ENCODE data around the gene CARD8.

Gene CARD8

DNA sequence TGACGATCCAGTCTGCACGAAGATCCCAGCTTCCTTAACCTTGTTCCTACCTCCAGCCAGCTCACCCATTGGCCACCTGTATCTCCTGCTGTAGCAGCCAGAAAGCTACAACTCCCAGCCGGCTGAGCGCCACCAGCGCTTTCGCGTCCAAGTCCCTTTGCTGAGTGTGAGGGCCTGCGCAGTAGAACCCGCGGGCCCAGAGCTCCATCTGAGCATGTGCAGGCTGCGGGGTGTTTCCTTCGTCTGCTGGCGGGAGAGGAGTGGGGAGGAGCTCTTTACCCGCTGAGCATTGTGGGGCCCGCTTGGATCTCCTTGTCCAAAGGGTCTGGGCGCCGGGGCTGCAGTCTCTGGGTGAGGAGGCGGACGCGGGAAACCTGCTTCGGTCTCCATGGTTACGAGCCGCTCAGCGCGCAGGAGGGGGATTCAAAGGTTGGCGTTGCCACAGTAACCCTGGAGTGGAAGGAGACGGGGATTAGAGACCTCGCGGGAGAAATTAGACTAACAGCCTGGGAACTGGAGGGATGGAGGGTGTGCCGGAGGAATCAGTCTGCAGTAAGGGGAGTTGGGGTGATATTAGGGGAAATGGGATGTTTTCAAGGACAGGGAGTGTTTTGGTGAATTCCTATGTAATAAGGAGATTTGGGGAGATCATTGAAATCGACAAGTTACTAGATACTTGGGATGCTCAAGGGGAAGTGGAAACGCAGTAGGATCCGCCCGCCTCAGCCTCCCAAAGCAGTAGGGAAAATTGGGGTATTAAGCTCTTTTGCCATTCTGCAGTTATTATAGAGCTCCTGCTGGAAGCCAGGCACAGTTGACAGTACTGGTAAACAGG, 51.7 kb downstream of the CARD8 start:
- DNase-seq: peak; percentile 97

DNA sequence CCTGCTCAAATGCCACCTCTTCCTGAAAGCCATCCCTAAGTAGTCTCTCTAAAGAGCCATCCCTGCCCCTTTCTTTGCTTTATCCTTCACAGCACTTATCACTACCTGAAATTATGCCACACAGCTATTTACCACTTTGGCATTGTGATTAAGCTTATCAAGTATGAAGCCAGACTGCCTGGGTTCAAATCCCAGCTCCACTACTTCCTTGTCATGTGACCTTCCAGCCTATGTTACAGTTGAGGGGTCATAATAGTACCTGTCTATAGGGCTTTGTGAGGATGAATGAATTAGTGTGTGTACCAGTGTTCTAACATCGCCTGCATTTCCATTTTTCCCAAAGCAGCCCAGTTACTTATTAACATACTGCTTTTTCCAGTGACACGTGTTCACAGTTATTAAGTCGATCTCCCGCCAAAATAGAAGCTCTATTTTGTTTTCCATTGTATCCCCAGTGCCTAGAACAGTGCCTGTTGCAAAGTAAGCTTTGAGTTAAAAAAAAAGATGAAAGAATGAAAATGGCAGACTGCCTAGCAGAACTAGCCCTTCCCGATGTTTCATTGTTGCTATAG, 52.4 kb downstream of the CARD8 start:
- no peak for DNase-seq

DNA sequence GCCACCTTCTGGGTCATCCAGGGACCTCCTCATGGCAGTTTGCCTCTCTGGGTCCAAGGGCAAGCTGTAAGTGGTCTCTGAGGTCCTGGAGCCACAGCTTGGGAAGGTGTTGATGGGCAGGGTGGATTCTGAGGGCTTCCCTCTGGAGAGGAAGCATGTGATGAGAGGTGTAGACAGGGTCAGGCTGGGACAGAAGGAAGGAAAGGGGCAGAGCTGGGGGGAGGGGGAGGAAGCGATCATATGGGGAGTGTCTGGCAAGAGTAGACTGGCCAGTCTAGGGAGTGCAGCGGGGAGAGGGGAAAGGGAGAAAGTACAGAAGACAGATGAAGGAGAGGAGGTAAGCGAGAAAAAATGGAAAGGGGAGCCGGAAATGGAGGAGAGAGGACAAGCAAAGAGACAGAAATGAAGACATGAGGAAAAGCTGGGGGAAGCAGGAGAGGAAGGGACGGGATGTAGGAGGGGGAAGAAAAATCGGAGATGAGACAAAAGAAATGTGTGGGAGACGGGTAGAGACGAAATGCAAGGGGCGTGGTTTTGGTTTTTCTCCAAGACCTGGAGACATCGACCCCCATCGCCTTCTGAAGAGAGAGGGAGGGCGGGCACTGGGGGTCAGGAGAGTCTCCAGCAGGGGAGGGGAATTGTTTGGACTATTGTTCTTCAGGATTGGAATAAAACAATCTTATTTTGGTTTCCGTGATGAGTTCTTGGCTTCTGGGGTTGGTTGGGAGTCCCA, 58.6 kb downstream of the CARD8 start:
- no peak for DNase-seq

DNA sequence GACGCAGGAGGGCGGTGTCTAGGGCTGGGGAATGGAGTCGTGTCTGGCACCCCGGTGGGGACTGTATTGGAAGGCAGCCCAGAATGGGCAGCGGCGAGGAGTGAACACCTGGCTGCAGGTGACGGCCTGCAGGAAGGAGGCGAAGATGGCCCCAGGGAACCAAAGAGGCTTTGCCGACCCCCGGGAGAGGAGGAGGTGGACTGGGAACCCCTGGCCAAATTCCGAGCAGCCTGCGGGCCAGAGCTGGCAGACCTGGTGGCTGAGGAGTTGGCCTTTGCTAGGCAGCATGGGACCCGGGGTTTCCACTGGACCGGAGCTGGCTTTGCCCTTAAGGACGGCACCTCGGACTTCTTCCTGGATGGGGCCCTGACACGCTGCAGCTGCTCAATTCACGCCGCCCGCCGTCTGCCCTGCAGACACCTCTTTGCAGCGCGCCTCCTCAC, 59.4 kb downstream of the CARD8 start:
- DNase-seq: no peak

DNA sequence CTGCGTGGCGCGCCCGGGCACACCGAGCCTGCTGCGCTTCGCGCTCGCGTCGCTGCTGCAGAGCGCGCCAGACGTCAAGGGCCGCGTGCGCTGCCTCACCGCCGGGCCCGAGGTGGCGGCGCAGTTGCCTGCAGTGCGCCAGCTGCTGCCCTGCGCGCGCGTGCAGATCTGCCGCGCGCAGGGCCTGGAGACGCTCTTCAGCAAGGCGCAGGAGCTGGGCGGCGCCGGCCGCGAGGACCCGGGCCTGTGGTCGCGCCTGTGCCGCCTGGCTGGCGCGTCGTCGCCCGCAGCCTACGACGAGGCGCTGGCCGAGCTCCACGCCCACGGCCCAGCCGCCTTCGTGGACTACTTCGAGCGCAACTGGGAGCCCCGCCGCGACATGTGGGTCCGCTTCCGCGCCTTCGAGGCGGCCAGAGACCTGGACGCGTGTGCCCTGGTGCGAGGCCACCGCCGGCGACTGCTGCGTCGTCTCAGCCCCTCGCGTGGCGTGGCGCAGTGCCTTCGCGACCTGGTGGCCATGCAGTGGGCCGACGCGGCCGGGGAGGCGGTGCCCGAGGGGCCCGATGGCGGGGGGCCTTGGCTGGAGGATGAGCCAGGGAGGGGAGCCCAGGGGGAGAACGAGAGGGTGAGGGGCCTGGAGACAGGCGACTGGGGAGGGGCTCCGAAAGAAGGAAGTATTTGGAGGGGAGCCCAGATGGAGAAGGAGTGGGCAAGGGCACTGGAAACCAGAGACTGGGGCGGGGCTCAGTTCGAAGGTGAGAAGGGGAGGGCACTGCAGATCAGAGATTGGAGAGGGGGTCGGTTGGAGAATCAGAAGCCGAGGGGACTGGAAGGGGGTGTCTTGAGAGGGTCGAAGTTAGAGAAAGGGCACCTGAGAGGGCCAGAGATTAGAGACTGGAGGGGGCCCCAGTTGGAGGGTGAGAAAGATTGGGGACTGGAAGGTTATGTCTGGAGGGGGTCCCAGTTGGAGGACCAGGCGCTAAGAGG, 60.6 kb downstream of the CARD8 start:
- no peak for DNase-seq

DNA sequence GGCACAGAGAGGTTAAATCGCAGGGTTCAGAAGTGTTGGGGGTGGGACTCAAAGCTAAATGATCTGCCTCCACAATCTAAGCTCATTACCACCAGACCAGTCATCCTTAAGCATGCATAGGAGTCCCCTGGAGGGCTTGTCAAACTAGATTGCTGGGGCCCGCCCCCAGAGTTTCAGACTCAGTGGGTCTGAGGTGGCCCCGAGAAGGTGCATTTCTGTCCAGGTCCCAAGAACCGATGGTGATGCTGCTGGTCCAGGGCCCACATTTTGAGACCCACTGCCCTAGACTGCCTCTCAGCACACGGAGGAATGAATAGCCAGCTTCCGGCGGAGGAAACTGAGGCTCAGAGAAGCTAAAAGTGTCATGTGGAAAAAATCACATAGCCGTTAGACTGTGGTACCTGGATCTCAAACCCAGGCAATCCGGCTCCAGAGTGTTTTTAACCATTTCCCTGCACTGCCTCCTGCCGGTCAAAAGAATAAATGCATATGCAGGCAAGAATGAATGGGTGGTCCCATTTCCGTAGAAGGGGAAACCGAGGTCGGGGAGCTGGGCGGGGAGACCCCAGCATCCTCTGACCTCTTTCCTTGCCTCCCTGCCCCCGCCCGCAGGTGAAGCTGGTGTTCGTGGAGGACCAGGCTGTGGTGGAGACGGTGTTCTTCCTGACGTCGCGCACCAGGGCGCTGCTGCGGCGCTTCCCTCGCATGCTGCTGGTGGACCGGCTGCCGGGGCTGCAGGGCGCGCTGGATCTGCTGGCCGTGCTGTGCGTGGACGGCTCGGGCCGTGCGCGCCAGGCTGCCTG, 61.5 kb downstream of the CARD8 start:
- no peak for DNase-seq

DNA sequence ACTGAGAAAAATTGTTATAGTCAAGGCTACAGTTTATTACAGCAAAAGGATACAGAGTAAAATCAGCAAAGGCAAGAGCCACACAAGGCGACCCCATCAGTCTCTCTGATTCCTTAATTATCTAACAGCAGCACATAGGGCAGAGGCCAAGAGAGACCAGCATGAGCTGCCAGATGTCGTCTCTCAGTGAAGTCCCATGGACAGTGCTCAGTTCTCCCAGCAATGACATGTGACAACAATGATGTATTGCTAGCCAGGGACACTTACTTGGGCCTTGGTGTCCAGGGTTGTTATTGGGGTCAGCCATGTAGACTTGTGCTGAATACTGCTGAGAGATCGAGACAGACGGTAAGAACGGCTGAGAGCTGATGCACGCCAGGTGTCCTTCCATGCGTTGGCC, 63.0 kb downstream of the CARD8 start:
- DNase-seq: no peak

DNA sequence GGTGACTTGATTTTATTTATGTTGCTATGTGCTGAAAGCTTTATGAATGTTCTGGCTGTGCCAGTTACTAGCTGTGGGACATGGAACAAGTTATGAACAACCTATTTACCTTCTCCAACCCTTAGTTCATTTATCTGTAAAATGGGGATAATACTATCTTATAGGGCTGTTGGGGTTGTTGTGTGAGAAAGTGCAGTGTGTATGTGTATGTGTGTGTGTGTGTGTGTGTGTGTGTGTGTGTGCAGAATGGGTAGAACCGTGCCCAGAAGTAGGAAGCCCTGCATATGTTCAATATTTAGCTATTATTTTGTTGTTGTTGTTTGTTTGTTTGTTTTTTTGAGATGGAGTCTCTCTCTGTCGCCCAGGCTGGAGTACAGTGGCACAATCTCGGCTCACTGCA, 64.8 kb downstream of the CARD8 start:
- DNase-seq: no peak

DNA sequence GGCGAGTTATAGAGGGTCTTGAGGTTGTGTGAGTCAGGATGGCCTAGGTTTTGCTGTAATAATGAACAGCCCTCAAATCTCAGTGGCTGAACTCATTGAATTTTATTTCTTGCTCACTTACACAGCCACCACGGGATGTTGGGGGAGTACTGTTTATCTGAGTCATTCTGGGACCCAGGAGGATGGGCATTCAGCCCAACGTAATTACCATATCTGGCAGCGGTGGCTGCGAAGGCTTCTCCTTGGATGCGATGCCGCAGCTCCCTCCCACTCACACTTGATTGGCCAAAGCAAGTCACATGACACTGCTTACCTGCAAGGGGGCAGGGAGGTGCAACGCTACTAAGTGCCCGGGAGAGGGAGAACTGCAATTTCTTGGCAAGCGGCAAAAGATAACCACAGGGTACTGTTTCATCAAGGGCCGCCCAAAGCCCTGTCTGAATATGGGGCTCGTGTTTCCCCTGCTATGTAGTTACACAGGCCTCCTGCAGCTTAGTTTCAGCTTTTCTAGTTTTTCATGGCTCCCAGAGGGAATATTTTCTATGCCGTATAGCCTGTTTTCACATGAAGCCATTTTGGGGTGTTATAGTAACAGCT, 65.3 kb downstream of the CARD8 start:
- peak; percentile 78 for DNase-seq

DNA sequence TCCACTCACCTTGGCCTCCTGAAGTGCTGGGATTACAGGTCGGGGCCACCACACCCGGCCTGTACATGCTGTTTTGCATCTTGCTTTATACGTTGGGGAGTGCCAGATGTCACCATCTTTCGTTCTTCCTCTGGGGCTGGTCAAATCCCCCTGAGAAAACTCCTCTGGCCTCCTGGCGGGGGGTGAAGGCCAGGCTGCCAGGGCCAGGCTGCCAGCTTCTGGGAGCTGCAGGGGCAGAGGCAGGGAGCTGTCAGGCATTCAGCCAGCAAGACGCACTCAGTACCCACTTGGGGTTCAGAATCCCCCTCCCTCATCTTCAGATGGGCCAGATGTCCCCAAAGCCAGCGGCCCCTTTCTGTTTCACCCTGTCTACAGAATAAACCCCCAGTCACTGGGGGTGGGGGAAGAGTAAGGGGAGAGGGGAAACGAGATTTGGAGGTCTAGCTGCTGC, 69.1 kb downstream of the CARD8 start:
- no peak for DNase-seq

DNA sequence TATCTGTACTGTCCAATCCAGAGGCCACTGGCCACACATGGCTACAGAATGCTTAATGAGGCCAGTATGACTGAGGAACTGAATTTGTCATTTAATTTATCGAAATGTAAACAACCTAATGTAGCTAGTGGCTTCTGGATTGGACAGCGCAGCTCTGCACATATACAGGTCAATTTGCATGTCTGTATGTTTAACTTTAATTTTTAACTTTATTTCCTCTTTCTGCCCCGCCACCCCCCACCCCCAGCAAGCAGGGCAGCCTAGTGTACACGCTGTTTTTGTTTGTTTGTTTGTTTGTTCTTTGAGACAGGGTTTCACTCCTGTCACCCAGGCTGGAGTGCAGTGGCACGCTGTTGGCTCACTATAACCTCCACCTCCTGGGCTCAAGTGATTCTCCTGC, 69.7 kb downstream of the CARD8 start:
- no peak for DNase-seq

DNA sequence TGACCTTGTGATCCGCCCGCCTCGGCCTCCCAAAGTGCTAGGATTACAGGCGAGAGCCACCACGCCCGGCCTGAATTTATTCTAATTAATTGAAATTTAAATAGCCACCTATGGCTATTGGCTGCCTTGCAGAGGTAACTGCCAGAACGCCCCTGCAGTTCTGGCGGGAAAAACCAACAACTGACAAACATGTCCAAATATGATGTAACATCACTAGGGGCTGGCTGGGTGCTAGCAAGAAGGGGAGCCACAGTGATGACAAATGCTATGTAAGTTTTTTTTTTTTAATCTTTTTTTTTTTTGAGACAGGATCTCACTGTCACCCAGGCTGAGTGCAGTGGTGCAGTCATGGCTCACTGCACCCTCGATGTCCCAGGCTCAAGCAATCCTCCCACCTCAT, 72.4 kb downstream of the CARD8 start:
- DNase-seq: no peak

DNA sequence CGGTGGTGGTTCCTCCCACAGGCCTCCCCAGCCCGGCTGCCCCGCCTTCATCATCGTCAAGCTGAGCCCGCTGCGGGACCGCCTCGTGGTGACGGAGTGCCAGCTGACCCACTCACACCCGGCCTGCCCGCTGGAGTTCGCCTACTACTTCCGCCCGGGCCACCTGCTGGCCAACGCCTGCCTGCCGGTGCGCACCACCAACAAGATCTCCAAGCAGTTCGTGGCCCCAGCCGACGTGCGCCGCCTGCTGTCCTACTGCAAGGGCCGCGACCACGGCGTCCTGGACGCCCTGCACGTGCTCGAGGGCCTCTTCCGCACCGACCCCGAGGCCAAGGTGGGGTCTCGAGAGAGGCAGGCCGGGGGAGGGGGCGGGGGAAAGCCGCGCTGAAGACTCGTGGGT, 73.3 kb downstream of the CARD8 start:
- DNase-seq: no peak

DNA sequence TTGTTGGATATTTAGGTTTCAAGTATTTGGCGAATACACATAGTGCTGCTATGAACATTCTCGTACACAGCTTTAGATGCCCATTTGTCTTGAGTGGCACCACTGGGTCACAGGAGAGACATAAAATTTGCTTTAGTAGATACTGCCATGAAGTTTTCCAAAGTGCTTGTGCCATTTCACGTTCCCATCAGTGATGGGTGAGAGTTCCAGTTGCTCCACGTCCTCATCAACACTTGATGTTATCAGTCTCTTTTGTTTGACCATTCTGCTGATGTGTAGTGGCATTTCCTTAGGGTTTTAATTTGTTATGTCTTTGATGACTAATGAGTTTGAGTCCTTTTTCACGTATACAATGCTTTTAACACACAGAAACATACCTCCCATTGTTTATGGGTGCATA, 74.2 kb downstream of the CARD8 start:
- DNase-seq: no peak

DNA sequence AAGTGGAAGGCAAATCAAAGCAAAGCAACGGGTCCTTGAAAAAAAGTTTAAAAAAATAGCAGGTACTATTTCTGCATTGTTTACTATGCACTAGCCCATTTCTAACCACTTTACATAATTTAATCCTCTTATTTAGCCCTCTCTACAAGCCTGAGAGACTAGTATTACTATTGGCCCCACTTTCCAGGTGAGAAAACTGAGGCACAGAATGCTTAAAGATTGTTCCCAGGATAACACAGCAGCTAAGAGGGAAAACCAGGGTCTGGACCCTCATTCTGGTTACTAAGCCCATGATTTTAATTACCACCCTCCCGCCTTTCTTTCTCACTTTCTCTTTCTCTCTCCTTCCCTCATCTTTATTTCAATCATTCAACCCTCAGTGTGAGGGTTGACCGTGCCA, 79.5 kb downstream of the CARD8 start:
- DNase-seq: no peak

DNA sequence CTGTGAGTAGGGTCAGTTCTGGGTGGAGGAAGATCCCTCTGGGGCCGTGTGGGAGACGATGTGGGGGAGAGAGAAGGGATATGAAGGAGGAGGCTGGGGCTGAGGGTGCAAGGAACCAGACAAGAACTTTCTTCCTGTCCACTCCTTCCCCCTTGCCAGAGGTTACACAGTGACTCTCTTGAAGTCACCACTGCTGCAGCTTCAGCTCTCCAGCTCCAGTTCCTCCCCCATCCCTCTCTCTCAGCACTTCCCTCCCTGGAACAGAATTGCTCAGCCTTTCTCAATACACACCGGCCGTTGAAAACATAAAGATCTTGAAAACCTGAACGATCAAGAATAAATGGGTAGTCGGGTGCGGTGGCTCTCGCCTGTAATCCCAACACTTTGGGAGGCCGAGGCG, 80.1 kb downstream of the CARD8 start:
- DNase-seq: no peak

DNA sequence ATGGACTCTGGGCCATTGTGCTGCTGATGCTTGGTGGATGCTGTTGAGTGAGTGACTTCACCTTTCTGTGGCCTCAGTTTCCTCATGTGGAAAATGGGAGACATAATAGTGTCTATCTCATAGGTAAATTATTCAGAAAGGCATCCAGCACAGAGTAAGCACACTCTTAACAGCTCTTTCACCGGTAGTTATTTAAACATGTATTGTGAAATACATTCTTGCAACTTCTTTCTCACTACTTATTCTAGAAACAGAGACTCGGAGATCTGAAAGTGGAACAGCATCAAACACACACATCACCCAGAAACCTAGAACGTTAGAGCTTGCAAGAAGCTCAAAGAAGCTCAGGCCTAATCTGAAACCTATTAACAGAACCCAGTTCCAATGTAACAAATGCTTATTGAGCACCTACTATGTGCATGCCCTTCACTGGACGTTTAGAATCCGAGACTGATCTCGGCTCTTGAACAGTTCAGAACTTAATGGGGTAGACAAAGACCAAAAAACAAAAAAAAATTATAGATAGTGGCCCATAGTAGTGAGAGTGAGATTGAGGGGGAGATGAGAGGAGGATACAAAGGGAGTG, 81.2 kb downstream of the CARD8 start:
- no peak for DNase-seq

DNA sequence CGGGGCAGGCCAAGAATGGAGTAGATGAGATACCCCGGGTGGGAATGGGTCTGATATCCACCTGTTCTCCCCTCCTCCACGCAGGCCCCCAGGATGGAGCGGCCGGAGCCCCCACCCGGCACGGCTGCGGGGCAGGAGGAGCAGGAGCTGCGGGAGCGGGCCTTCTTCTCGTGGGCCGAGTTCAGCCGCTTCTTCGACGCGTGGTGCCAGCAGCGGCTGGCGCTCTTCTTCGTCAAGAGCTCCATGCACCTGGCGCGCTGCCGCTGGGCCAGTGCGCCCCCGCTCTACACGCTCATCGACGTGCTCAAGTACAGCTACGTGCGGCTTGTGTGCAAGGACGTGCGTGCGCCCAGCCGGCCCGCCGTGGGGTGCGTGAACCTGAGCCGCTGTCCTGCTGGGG, 84.0 kb downstream of the CARD8 start:
- DNase-seq: no peak

DNA sequence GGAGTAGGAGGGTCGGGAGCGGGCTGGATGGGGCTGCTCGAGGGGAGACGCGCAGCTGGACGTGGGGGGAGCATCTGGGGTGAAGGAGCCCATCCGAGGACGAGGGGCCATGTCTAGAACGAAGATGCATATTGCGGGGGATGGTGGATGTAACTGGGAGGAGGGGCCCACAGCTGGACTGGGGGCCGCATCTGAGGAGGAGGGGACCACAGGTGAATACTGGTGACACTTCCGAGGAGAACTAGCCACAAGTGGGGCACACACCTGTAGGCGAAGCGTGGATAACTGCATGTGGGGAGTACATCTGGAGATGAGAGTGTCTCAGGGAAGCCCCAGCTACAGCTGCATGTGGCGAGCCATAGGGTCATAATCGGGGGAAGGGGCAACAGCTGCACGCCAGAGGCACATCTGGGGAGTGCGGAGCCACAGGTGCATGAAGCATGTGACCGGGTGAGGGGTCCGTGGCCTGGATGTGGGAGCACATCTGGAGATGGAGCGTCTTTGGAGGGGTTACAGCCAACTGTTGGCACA, 84.8 kb downstream of the CARD8 start:
- no peak for DNase-seq

DNA sequence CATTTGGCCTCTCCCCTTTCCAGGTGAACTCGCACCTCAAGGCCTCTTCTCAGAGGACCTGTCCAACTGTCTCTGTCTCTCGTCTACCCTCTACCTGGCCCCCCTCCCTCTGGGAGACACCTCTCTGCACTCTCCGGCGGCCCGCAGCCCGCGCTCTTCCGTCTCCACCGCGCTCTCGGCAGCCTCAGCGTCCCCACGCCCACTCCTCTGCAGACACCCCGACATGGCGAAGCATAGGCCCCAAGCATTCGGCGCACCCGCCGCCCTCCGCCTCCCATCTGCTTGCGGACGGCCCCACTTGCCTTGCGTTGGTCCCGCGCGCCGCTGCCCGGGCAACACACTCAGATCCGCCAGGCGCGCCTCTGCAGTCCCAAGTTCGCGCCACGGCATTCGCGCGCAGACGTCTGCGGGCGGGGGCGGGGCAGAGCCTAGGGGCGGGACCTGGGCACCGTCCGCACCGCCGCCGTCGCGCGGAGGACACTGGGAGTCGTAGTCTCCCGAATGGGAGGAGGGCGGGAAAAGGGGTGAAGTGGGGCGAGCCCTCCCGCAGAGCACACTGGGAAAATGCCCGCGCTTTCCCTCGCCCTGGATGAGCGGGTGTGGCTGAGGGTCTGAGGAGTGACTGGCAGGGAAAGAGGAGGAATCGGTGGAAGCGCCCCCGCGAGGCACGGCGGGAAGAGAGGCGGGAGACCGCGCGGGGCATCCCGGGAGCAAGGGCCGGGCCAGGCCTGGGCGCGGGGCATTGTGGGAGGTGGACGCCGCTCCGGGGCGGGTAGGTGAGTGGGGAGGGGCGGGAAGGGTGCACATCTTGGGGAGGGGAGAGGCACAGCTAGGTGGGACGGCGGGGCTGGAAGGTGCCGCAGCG, 85.5 kb downstream of the CARD8 start, which contains the start of the genes LIG1 and ZSWIM9:
Gene LIG1 (minus strand): TSS at position 406 of the 865 bp plus-strand sequence. CDS start 4,778 bp downstream, outside the sequence.
Gene ZSWIM9 (plus strand): TSS at position 742 of the 865 bp plus-strand sequence. CDS start 1,123 bp downstream, outside the sequence.
- peak; percentile 92 for DNase-seq
